ENCODE measurements around the gene TMEM179.

Gene TMEM179

GRCh38 chr14:104545942-104546501 lies 58.5 kb downstream of the TMEM179 start:
- DNase-seq (ENCODE audit: extremely low read depth, low read depth), result no peak
- no peak for TF ChIP-seq CTCF (IDR thresholded peaks at IDR 0.05; ENCODE audit: low read depth, low read length, missing control alignments)
- no peak overlapping the region for H3K4me3 ChIP-seq (replicated peaks; ENCODE audit: low read depth, low read length)

- DNase-seq (ENCODE audit: extremely low read depth, low read depth), result no peak
- TF ChIP-seq CTCF (IDR thresholded peaks at IDR 0.05; ENCODE audit: low read depth, low read length, missing control alignments), result no peak
- no peak overlapping the region for H3K4me3 ChIP-seq (replicated peaks; ENCODE audit: low read depth, low read length)
Observed at GRCh38 chr14:104545151-104545941, 59.2 kb downstream of the TMEM179 start.

GRCh38 chr14:104544362-104544961 lies 60.1 kb downstream of the TMEM179 start:
- DNase-seq (ENCODE audit: extremely low read depth, low read depth), result no peak
- H3K4me3 ChIP-seq (replicated peaks; ENCODE audit: low read depth, low read length), result no peak overlapping the region
- TF ChIP-seq CTCF (IDR thresholded peaks at IDR 0.05; ENCODE audit: low read depth, low read length, missing control alignments), result no peak

- no peak for TF ChIP-seq CTCF (IDR thresholded peaks at IDR 0.05; ENCODE audit: low read depth, low read length, missing control alignments)
- no peak overlapping the region for H3K4me3 ChIP-seq (replicated peaks; ENCODE audit: low read depth, low read length)
- no peak for DNase-seq (ENCODE audit: extremely low read depth, low read depth)
Observed at GRCh38 chr14:104542871-104543830, 61.4 kb downstream of the TMEM179 start.

GRCh38 chr14:104541905-104542465 lies 62.6 kb downstream of the TMEM179 start:
- no peak for TF ChIP-seq CTCF (IDR thresholded peaks at IDR 0.05; ENCODE audit: low read depth, low read length, missing control alignments)
- no peak overlapping the region for H3K4me3 ChIP-seq (replicated peaks; ENCODE audit: low read depth, low read length)
- no peak for DNase-seq (ENCODE audit: extremely low read depth, low read depth)
